Tibial artery (tissue), 4 donors: ENCODE measurements around the gene SLC16A3.
A peak's percentile ranks its signal among the peaks of the same experiment; 100 is the strongest.
"Not testable (repeated sequence)": the region's sequence is repeated elsewhere in the genome, so short reads cannot be mapped to it uniquely, and the experiment has no call there.

Experiments
- DNase-seq, 2 donors: peaks; one replicate each; pipeline ENCODE4 v3.0.0-alpha.2; 2019
- H3K27ac ChIP-seq, 2 donors: fragments of 200-600 bp; sonication (generic) in 1 of 2; 1 replicate in 1 of 2; 2 replicates in 1 of 2; pipeline ENCODE4 v1.5.1; 2018 to 2019; ENCODE audit warnings: mild to moderate bottlenecking in 1 of 2
- H3K27me3 ChIP-seq, 2 donors: fragments of 200-600 bp; sonication (generic) in 1 of 2; one replicate each; pipeline versions ENCODE4 v1.5.1 to v1.6.0; 2016 to 2019
- H3K36me3 ChIP-seq, 3 donors: fragments of 200-600 bp; sonication (generic) in 2 of 3; one replicate each; pipeline ENCODE4 v1.5.1; 2016 to 2019; ENCODE audit warnings: mild to moderate bottlenecking in 2 of 3
- H3K4me1 ChIP-seq, 4 donors: fragments of 200-600 bp; sonication (generic) in 2 of 4; 1 replicate in 3 of 4; 2 replicates in 1 of 4; pipeline ENCODE4 v1.5.1; 2016 to 2019
- H3K4me3 ChIP-seq, 2 donors: fragments of 200-600 bp; sonication (generic) in 1 of 2; 1 replicate in 1 of 2; 2 replicates in 1 of 2; pipeline ENCODE4 v1.5.1; 2018 to 2019; ENCODE audit warnings: mild to moderate bottlenecking in 2 of 2
- H3K9me3 ChIP-seq, 3 donors: fragments of 200-600 bp; sonication (generic) in 1 of 3; one replicate each; pipeline ENCODE4 v1.5.1; 2016 to 2019
- intact Hi-C: fragments of 100-400 bp; cut with DNase I; formaldehyde crosslinking; loops from one replicate; pipeline ENCODE4 v1.15.0; 2023; ENCODE audit warnings: low total_unique reads
- TF ChIP-seq, protein P1 (sequence below), 2 experiments: fragments of 200-600 bp in 1 of 2; fragments of 450-650 bp in 1 of 2; IDR thresholded peaks; one replicate each; pipeline ENCODE4 v1.5.1; 2017 to 2019; ENCODE audit warnings: antibody characterized with exemption in 2 of 2, mild to moderate bottlenecking in 1 of 2, moderate library complexity in 1 of 2

SLC16A3 gene

GRCh38 chr17:82201498-82201910 is 27.3 kb upstream of the SLC16A3 start:
- Histone ChIP-seq H3K27me3 (no peaks in the 10 kb centered on the region), H3K27ac (no peak overlapping the region), H3K4me3 (no peak overlapping the region), H3K4me1 (peaks cover 0 to 11% (median 8%) of the 10 kb centered on the region in 4 donors), H3K9me3 (no peaks in the 10 kb centered on the region), H3K36me3 (peaks cover 11 to 31% (median 23%) of the 10 kb centered on the region in 3 donors)
- intact Hi-C loops: no loop called here
- TF ChIP-seq, protein P1, sequence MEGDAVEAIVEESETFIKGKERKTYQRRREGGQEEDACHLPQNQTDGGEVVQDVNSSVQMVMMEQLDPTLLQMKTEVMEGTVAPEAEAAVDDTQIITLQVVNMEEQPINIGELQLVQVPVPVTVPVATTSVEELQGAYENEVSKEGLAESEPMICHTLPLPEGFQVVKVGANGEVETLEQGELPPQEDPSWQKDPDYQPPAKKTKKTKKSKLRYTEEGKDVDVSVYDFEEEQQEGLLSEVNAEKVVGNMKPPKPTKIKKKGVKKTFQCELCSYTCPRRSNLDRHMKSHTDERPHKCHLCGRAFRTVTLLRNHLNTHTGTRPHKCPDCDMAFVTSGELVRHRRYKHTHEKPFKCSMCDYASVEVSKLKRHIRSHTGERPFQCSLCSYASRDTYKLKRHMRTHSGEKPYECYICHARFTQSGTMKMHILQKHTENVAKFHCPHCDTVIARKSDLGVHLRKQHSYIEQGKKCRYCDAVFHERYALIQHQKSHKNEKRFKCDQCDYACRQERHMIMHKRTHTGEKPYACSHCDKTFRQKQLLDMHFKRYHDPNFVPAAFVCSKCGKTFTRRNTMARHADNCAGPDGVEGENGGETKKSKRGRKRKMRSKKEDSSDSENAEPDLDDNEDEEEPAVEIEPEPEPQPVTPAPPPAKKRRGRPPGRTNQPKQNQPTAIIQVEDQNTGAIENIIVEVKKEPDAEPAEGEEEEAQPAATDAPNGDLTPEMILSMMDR (IDR thresholded peaks at IDR 0.05): no peak
- no peak for DNase-seq

- H3K9me3 ChIP-seq: no peaks in the 10 kb centered on the region
- peaks cover 2 to 22% (median 10%) of the 10 kb centered on the region in 3 donors for H3K36me3 ChIP-seq
- no peak overlapping the region for H3K4me3 ChIP-seq
- H3K4me1 ChIP-seq: peaks cover 0 to 11% (median 8%) of the 10 kb centered on the region in 4 donors
- H3K27ac ChIP-seq: no peak overlapping the region
- DNase-seq: no peak
- TF ChIP-seq, protein P1 (IDR thresholded peaks at IDR 0.05): no peak
- intact Hi-C loops: no loop called here
- no peaks in the 10 kb centered on the region for H3K27me3 ChIP-seq
These were observed 25.9 kb upstream of the SLC16A3 start for GRCh38 chr17:82202981-82203380.

DNA sequence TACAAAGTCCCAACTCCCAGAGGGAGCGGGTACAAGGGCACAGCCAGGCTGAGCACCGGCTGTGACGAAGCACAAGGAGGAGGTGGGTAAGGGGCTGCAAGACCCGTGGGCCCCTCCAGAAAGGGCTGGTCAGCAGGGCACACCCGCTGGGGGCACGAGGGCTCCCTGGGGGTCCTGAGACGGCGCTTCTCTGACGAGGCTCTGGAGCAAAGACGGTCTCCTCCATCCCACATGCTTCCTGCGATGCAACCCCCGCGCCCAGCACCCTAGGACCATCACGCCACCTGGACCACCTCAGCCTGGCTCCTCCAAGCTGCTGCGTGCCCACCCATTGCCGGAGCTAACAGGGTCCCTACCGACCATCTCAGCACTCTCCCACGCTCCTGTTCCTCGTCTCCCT is 24.9 kb upstream of the SLC16A3 start:
- TF ChIP-seq, protein P1 (IDR thresholded peaks at IDR 0.05): no peak
- Histone ChIP-seq H3K27ac (no peak overlapping the region), H3K4me3 (no peak overlapping the region), H3K27me3 (no peaks in the 10 kb centered on the region), H3K9me3 (no peaks in the 10 kb centered on the region), H3K36me3 (peaks cover 0 to 18% (median 8%) of the 10 kb centered on the region in 3 donors), H3K4me1 (peaks cover 0 to 11% (median 8%) of the 10 kb centered on the region in 4 donors)
- DNase-seq: no peak
- intact Hi-C loops: no loop called here

DNA sequence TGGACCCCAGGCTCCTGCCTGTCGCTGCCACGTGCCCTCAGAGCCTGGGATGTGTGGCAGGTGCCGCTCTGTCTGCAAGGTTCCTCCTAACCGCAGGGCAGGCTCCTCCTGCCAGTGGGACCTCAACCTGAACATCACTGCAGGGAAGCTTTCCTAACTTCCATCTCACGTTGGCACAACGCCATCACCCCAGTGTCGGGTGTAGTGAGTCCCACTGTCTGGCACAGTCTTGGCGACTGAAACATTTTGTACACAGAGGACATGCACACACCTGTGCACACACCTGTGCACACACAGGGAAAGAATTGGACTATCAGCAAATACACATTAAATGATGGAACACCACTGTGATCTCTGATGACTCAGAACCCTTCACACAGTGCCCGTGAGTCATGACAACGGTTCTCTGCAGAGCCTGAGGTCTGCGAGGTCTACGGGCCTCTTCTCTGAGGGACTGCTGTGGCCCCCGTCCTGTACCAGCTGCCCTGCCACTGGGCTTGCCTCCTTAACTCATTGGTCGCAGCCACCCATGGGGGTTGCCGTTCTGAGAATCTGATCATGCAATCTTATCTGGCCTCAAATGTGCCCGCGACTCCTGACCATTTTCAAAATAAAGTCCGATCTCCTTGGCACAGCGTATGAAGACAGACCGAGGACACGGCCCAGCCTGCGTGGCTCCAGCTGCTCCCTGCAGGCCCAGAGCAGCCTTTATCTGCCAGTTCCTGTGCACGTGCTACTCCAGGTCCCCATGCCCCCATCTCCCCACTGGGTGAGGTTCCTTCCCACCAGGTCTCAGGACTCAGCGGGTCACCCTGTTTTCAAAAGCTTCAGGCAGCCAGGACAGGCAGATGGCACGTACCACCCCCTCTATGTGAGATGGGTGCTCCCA is 23.8 kb upstream of the SLC16A3 start:
- Histone ChIP-seq H3K4me3 (no peak overlapping the region), H3K27me3 (no peaks in the 10 kb centered on the region), H3K9me3 (no peaks in the 10 kb centered on the region), H3K4me1 (peaks cover 0 to 11% (median 8%) of the 10 kb centered on the region in 4 donors), H3K36me3 (peaks cover 0 to 9% (median 5%) of the 10 kb centered on the region in 3 donors), H3K27ac (no peak overlapping the region)
- TF ChIP-seq, protein P1 (IDR thresholded peaks at IDR 0.05): no peak
- intact Hi-C loops: no loop called here
- DNase-seq: no peak

- peak overlapping the region; percentile 52 to 53 for H3K27ac ChIP-seq
- TF ChIP-seq, protein P1 (IDR thresholded peaks at IDR 0.05): peak; percentile 91 to 92
- peak; percentile 84 to 87 for DNase-seq
- H3K36me3 ChIP-seq: peaks cover 0 to 6% (median 0%) of the 10 kb centered on the region in 3 donors
- intact Hi-C loops: loop anchor here (2.0 kb wide), 1 partner anchor 115 kb away; no protein-coding TSS in a partner anchor
- no peaks in the 10 kb centered on the region for H3K9me3 ChIP-seq
- H3K4me3 ChIP-seq: no peak overlapping the region
- H3K27me3 ChIP-seq: no peaks in the 10 kb centered on the region
- peaks cover 0 to 11% (median 8%) of the 10 kb centered on the region in 4 donors for H3K4me1 ChIP-seq
These were observed 22.9 kb upstream of the SLC16A3 start for GRCh38 chr17:82205720-82206508.

- H3K9me3 ChIP-seq, intact Hi-C loops, H3K27ac ChIP-seq, H3K27me3 ChIP-seq, DNase-seq, H3K4me3 ChIP-seq, H3K36me3 ChIP-seq: not testable (repeated sequence)
- H3K4me1 ChIP-seq: peaks cover 0 to 27% (median 21%) of the 10 kb centered on the region in 4 donors
These were observed 18.2 kb upstream of the SLC16A3 start for GRCh38 chr17:82210655-82211054.
